Stimulated activated naive CD4-positive, alpha-beta T cell (primary cell): ENCODE results near the gene ASB18.

Experiments
- DNase-seq, 6 experiments: peaks; one replicate each; lab custom pipeline; 2025; lab: John Stamatoyannopoulos, UW

Gene ASB18

GRCh38 chr2:236173729-236174607 lies 90.2 kb downstream of the ASB18 start:
- DNase-seq, result no peak

GRCh38 chr2:236173036-236173728 lies 91.0 kb downstream of the ASB18 start:
- no peak for DNase-seq

GRCh38 chr2:236172255-236173035 lies 91.8 kb downstream of the ASB18 start:
- DNase-seq, result no peak

GRCh38 chr2:236171680-236172254 lies 92.4 kb downstream of the ASB18 start:
- DNase-seq, result no peak

GRCh38 chr2:236171181-236171679 lies 93.0 kb downstream of the ASB18 start:
- no peak for DNase-seq

- DNase-seq, result no peak
These were observed 93.5 kb downstream of the ASB18 start for GRCh38 chr2:236170590-236171165.

GRCh38 chr2:236169741-236170589 lies 94.2 kb downstream of the ASB18 start:
- DNase-seq, result no peak

- DNase-seq, result no peak
These were observed 95.0 kb downstream of the ASB18 start for GRCh38 chr2:236169151-236169721.

- no peak for DNase-seq
These were observed 95.8 kb downstream of the ASB18 start, which contains the start of gene GBX2 for GRCh38 chr2:236168110-236169080. TSS of gene GBX2 (minus strand) at chr2:236168386. CDS start at chr2:236167971, 415 bp downstream.

GRCh38 chr2:236167297-236168109 lies 96.7 kb downstream of the ASB18 start:
- DNase-seq, result no peak

GRCh38 chr2:236166796-236167296 lies 97.4 kb downstream of the ASB18 start:
- DNase-seq, result no peak

- DNase-seq, result no peak
These were observed 98.1 kb downstream of the ASB18 start for GRCh38 chr2:236165842-236166795.

GRCh38 chr2:236164925-236165841 lies 99.0 kb downstream of the ASB18 start:
- DNase-seq, result no peak

- DNase-seq, result no peak
These were observed 99.8 kb downstream of the ASB18 start for GRCh38 chr2:236164201-236164924.
